Astrocyte (in vitro differentiated cells and primary cell): Measurements from ENCODE around the gene HOXA13.

ENCODE experiments used
- CTCF ChIP-seq: IDR thresholded peaks from 2 replicates; pipeline ENCODE4 v1.5.1; 2011; ENCODE audit warnings: low read depth, mild to moderate bottlenecking, inconsistent platforms, low read length, moderate library complexity; ENCODE audit not compliant: insufficient read depth
- EZH2 ChIP-seq: IDR thresholded peaks from 2 replicates; pipeline ENCODE4 v1.6.1; 2012; ENCODE audit warnings: mild to moderate bottlenecking, low read length, inconsistent platforms; ENCODE audit not compliant: insufficient read depth

- TF ChIP-seq CTCF = no peak
- TF ChIP-seq EZH2 = no peak
Measured at GRCh38 chr7:27217951-27218350, 18.1 kb upstream of the HOXA13 start.
